H9 (cell line): Measurements from ENCODE around the gene PPARA. TPM values are rescaled to one million over a fixed set of nuclear protein-coding genes. Genes with fewer than 3 reads are reported as not detected.

ENCODE experiments used
- DNase-seq: peaks from one replicate; pipeline ENCODE4 v3.0.0-alpha.2; 2017
- H2AFZ ChIP-seq: one replicate; pipeline ENCODE4 v1.6.1; 2013; ENCODE audit warnings: mild to moderate bottlenecking, low read length, control low read depth, moderate library complexity
- H2AK5ac ChIP-seq: 2 replicates; pipeline ENCODE4 v1.6.1; 2013; ENCODE audit warnings: low read length, control low read depth, mixed read lengths; ENCODE audit not compliant: insufficient read length
- H2BK120ac ChIP-seq: one replicate; pipeline ENCODE4 v1.6.1; 2013; ENCODE audit warnings: low read depth, mild to moderate bottlenecking, low read length, control low read depth, inconsistent platforms; ENCODE audit not compliant: poor library complexity, severe bottlenecking
- H2BK12ac ChIP-seq: 2 replicates; pipeline ENCODE4 v1.6.1; 2013; ENCODE audit warnings: low read length, control low read depth, mixed read lengths, low read depth; ENCODE audit not compliant: insufficient read length
- H2BK15ac ChIP-seq: 2 replicates; pipeline ENCODE4 v1.6.1; 2013; ENCODE audit warnings: low read depth, low read length, control low read depth
- H2BK20ac ChIP-seq: one replicate; pipeline ENCODE4 v1.6.1; 2013; ENCODE audit warnings: low read depth, mild to moderate bottlenecking, low read length, control low read depth, inconsistent platforms; ENCODE audit not compliant: poor library complexity, severe bottlenecking
- H2BK5ac ChIP-seq: 2 replicates; pipeline ENCODE4 v1.6.1; 2013; ENCODE audit warnings: low read length, control low read depth, mixed read lengths; ENCODE audit not compliant: insufficient read length
- H3K14ac ChIP-seq: 2 replicates; pipeline ENCODE4 v1.6.1; 2013; ENCODE audit warnings: low read length, control low read depth; ENCODE audit not compliant: insufficient read depth
- H3K18ac ChIP-seq: 2 replicates; pipeline ENCODE4 v1.6.1; 2013; ENCODE audit warnings: low read depth, mild to moderate bottlenecking, mixed read lengths, low read length, control low read depth; ENCODE audit not compliant: insufficient read length
- H3K23ac ChIP-seq: 2 replicates; pipeline ENCODE4 v1.6.1; 2013; ENCODE audit warnings: low read length, control low read depth, mixed read lengths, low read depth; ENCODE audit not compliant: insufficient read length
- H3K23me2 ChIP-seq: 2 replicates; pipeline ENCODE4 v1.6.1; 2013; ENCODE audit warnings: low read depth, mild to moderate bottlenecking, mixed read lengths, low read length, control low read depth; ENCODE audit not compliant: insufficient read length, poor library complexity, severe bottlenecking
- H3K27ac ChIP-seq: 2 replicates; pipeline ENCODE4 v1.5.1; 2013; ENCODE audit warnings: low read length, control low read depth, mixed read lengths, low read depth; ENCODE audit not compliant: insufficient read length
- H3K27me3 ChIP-seq: 2 replicates; pipeline ENCODE4 v1.6.1; 2013; ENCODE audit warnings: low read length, control low read depth, inconsistent platforms; ENCODE audit not compliant: insufficient read depth
- H3K4ac ChIP-seq: 2 replicates; pipeline ENCODE4 v1.6.1; 2013; ENCODE audit warnings: low read depth, mild to moderate bottlenecking, control low read depth, inconsistent platforms, low read length, moderate library complexity
- H3K4me1 ChIP-seq: 2 replicates; pipeline ENCODE4 v1.6.1; 2013; ENCODE audit warnings: low read length, control low read depth, inconsistent platforms; ENCODE audit not compliant: insufficient read depth
- H3K4me2 ChIP-seq: 2 replicates; pipeline ENCODE4 v1.6.1; 2013; ENCODE audit warnings: low read length, control low read depth, mixed read lengths; ENCODE audit not compliant: insufficient read length, insufficient read depth
- H3K56ac ChIP-seq: 2 replicates; pipeline ENCODE4 v1.6.1; 2013; ENCODE audit warnings: low read depth, mild to moderate bottlenecking, mixed read lengths, low read length, control low read depth; ENCODE audit not compliant: insufficient read length
- H3K79me1 ChIP-seq: 2 replicates; pipeline ENCODE4 v1.6.1; 2013; ENCODE audit warnings: low read depth, mild to moderate bottlenecking, moderate library complexity, low read length, control low read depth, inconsistent platforms; ENCODE audit not compliant: insufficient read depth, poor library complexity, severe bottlenecking
- H3K79me2 ChIP-seq: 2 replicates; pipeline ENCODE4 v1.6.1; 2013; ENCODE audit warnings: low read length, control low read depth, inconsistent platforms; ENCODE audit not compliant: insufficient read depth
- H3K9ac ChIP-seq: 2 replicates; pipeline ENCODE4 v1.6.1; 2013; ENCODE audit warnings: low read length, control low read depth, mixed read lengths; ENCODE audit not compliant: insufficient read length; ENCODE audit errors: extremely low read depth
- H3K9me3 ChIP-seq: one replicate; pipeline ENCODE4 v1.6.1; 2013; ENCODE audit warnings: low read depth, low read length, inconsistent platforms; ENCODE audit not compliant: control insufficient read depth
- H3T11ph ChIP-seq: one replicate; pipeline ENCODE4 v1.6.1; 2013; ENCODE audit warnings: mild to moderate bottlenecking, low read length, control low read depth, inconsistent platforms
- H4K20me1 ChIP-seq: one replicate; pipeline ENCODE4 v1.6.1; 2013; ENCODE audit not compliant: control insufficient read depth, insufficient read length, insufficient read depth
- H4K5ac ChIP-seq: 2 replicates; pipeline ENCODE4 v1.6.1; 2013; ENCODE audit warnings: low read depth, mild to moderate bottlenecking, mixed read lengths, low read length, control low read depth; ENCODE audit not compliant: insufficient read length
- H4K8ac ChIP-seq: replicated peaks from 2 replicates; pipeline ENCODE4 v1.6.1; 2013; ENCODE audit warnings: low read length, control low read depth, mixed read lengths, low read depth; ENCODE audit not compliant: insufficient read length
- H4K91ac ChIP-seq: 2 replicates; pipeline ENCODE4 v1.6.1; 2013; ENCODE audit warnings: low read depth, mild to moderate bottlenecking, moderate library complexity, mixed read lengths, low read length, control low read depth; ENCODE audit not compliant: insufficient read length
- H3K27ac Mint-ChIP-seq, 3 experiments: 2 replicates in 2 of 3; 3 replicates in 1 of 3; pipeline ENCODE4 v1.8.0; 2020 to 2021; ENCODE audit warnings: mixed read lengths in 3 of 3, mild to moderate bottlenecking in 1 of 3, moderate library complexity in 1 of 3
- H3K27me3 Mint-ChIP-seq: 2 replicates; pipeline ENCODE4 v1.8.0; 2021; ENCODE audit warnings: low read depth, mild to moderate bottlenecking, moderate library complexity, mixed read lengths
- H3K36me3 Mint-ChIP-seq, 3 experiments: 2 replicates in 2 of 3; 3 replicates in 1 of 3; pipeline ENCODE4 v1.8.0; 2020 to 2021; ENCODE audit warnings: low read depth in 3 of 3, mixed read lengths in 3 of 3; ENCODE audit not compliant: insufficient read depth in 1 of 3
- H3K4me1 Mint-ChIP-seq, 2 experiments: 2 replicates each; pipeline ENCODE4 v1.8.0; 2020; ENCODE audit warnings: mixed read lengths in 2 of 2
- H3K4me3 Mint-ChIP-seq, 2 experiments: 2 replicates in 1 of 2; 3 replicates in 1 of 2; pipeline ENCODE4 v1.8.0; 2020 to 2021; ENCODE audit warnings: mild to moderate bottlenecking in 2 of 2, mixed read lengths in 2 of 2, moderate library complexity in 1 of 2
- H3K9me3 Mint-ChIP-seq, 2 experiments: 2 replicates in 1 of 2; 3 replicates in 1 of 2; pipeline ENCODE4 v1.8.0; 2020; ENCODE audit warnings: mild to moderate bottlenecking in 2 of 2, mixed read lengths in 2 of 2, moderate library complexity in 1 of 2
- CTCF ChIP-seq: fragments of 200-600 bp; sonication (generic); conservative IDR thresholded peaks from 3 replicates; pipeline ENCODE4 v1.8.0; 2021; ENCODE audit warnings: antibody characterized with exemption, mild to moderate bottlenecking
- WGBS: extraction: QIAGEN DNeasy Blood & Tissue Kit; methylation state at CpG from one replicate; pipeline ENCODE4 v1.1.7; 2013; ENCODE audit warnings: missing lambda C conversion rate, low lambda C conversion rate, mixed read lengths; ENCODE audit not compliant: insufficient read length; ENCODE audit errors: extremely low coverage; 5-methylcytosine and 5-hydroxymethylcytosine counted together
- total RNA-seq: library from RNA; stranded (reverse); gene quantifications from 2 replicates; pipeline ENCODE4 v1.2.1, GENCODE V29; 2021

PPARA gene
- total RNA-seq, 1 experiment from 2014 or later = 7.3 TPM

- no peaks in the 10 kb centered on the region for H3K23me2 ChIP-seq
- no peak overlapping the region for H3K27ac Mint-ChIP-seq
- H3K9me3 Mint-ChIP-seq = peaks cover 0 to 2% of the 10 kb centered on the region in 2 experiments; a peak in 2 of 5 replicates
- H3K36me3 Mint-ChIP-seq = peaks cover 5 to 16% (median 9%) of the 10 kb centered on the region in 3 experiments; a peak in 5 of 7 replicates
- WGBS = no CpG with 5 or more reads among the region's 10 CpGs
- H3K79me1 ChIP-seq = no peaks in the 10 kb centered on the region
- H3K9me3 ChIP-seq = no peaks in the 10 kb centered on the region
- H3K27ac ChIP-seq = no peak overlapping the region
- H4K5ac ChIP-seq = no peak overlapping the region
- no peak overlapping the region for H2AK5ac ChIP-seq
- no peak overlapping the region for H3K23ac ChIP-seq
- no peaks in the 10 kb centered on the region for H3K4me1 Mint-ChIP-seq
- H3K14ac ChIP-seq = no peak overlapping the region
- H3T11ph ChIP-seq = no peak overlapping the region
- no peak overlapping the region for H3K9ac ChIP-seq
- H3K56ac ChIP-seq = no peak overlapping the region
- no peak overlapping the region for H3K4me2 ChIP-seq
- no peak overlapping the region for H2BK120ac ChIP-seq
- H4K8ac ChIP-seq = no peak overlapping the region
- no peak overlapping the region for H3K4me3 Mint-ChIP-seq
- no peaks in the 10 kb centered on the region for H3K79me2 ChIP-seq
- no peak for DNase-seq
- no peak overlapping the region for H3K4ac ChIP-seq
- H4K20me1 ChIP-seq = no peaks in the 10 kb centered on the region
- H2BK5ac ChIP-seq = no peak overlapping the region
- no peak overlapping the region for H2AFZ ChIP-seq
- H4K91ac ChIP-seq = no peak overlapping the region
- H2BK15ac ChIP-seq = no peak overlapping the region
- TF ChIP-seq CTCF = no peak
- no peaks in the 10 kb centered on the region for H3K4me1 ChIP-seq
- peaks cover 4% of the 10 kb centered on the region for H3K27me3 Mint-ChIP-seq
- no peak overlapping the region for H3K18ac ChIP-seq
- H3K27me3 ChIP-seq = no peaks in the 10 kb centered on the region
- H2BK12ac ChIP-seq = no peak overlapping the region
- no peak overlapping the region for H2BK20ac ChIP-seq
Observed at GRCh38 chr22:46242076-46242475, 91.8 kb downstream of the PPARA start.
